CD14-positive monocyte (primary cell): Measurements from ENCODE around the gene HSP90AA1. TPM values are rescaled to one million over a fixed set of nuclear protein-coding genes. Genes with fewer than 3 reads are reported as not detected.
A peak's percentile ranks its signal among the peaks of the same experiment; 100 is the strongest.
"Not testable (repeated sequence)": the region's sequence is repeated elsewhere in the genome, so short reads cannot be mapped to it uniquely, and the experiment has no call there.

Experiments used
- DNase-seq, 3 donors: peaks; one replicate each; pipeline ENCODE4 v3.0.0-alpha.2; 2011 to 2022
- H2AFZ ChIP-seq: 2 replicates; pipeline ENCODE4 v1.6.0; 2012; ENCODE audit warnings: mild to moderate bottlenecking, low read depth, low read length, inconsistent platforms; ENCODE audit not compliant: insufficient read depth, poor library complexity, severe bottlenecking
- H3K27ac ChIP-seq, 2 donors: 1 replicate in 1 of 2; 2 replicates in 1 of 2; pipeline ENCODE4 v1.5.1; 2012 to 2013; ENCODE audit warnings: low read length in 2 of 2, control low read depth in 1 of 2, inconsistent platforms in 1 of 2, low read depth in 1 of 2, mild to moderate bottlenecking in 1 of 2
- H3K27me3 ChIP-seq, 2 donors: one replicate each; pipeline versions ENCODE4 v1.6.0 to v1.6.1; 2011 to 2013; ENCODE audit warnings: low read length in 2 of 2; ENCODE audit not compliant: control insufficient read depth in 2 of 2, insufficient read depth in 2 of 2
- H3K36me3 ChIP-seq, 2 donors: replicated peaks in 1 of 2; 1 replicate in 1 of 2; 2 replicates in 1 of 2; pipeline versions ENCODE4 v1.5.1 to v1.6.1; 2012 to 2013; ENCODE audit warnings: low read length in 2 of 2, control low read depth in 1 of 2, inconsistent platforms in 1 of 2, mild to moderate bottlenecking in 1 of 2; ENCODE audit not compliant: insufficient read depth in 2 of 2, control insufficient read depth in 1 of 2
- H3K4me1 ChIP-seq, 2 donors: 1 replicate in 1 of 2; 2 replicates in 1 of 2; pipeline versions ENCODE4 v1.5.1 to v1.6.1; 2012 to 2013; ENCODE audit warnings: low read length in 2 of 2, control low read depth in 1 of 2, inconsistent platforms in 1 of 2, mild to moderate bottlenecking in 1 of 2, moderate library complexity in 1 of 2; ENCODE audit not compliant: insufficient read depth in 2 of 2, control insufficient read depth in 1 of 2
- H3K4me2 ChIP-seq: replicated peaks from 2 replicates; pipeline ENCODE3; 2012; ENCODE audit warnings: low read length, moderate library complexity, mild to moderate bottlenecking; ENCODE audit not compliant: poor library complexity, severe bottlenecking; ENCODE audit errors: extremely low read depth
- H3K4me3 ChIP-seq, 3 experiments: fragments of 200-600 bp in 1 of 3; sonication (generic) in 1 of 3; replicated peaks in 1 of 3; 1 replicate in 2 of 3; 2 replicates in 1 of 3; pipeline ENCODE4 v1.5.1; 2011 to 2013; ENCODE audit warnings: low read length in 3 of 3, mild to moderate bottlenecking in 3 of 3, control low read depth in 2 of 3, low read depth in 2 of 3, inconsistent platforms in 1 of 3, moderate library complexity in 1 of 3
- H3K79me2 ChIP-seq: 2 replicates; pipeline ENCODE4 v1.6.0; 2012; ENCODE audit warnings: mild to moderate bottlenecking, control low read depth, inconsistent platforms, low read length, moderate library complexity; ENCODE audit not compliant: insufficient read depth
- H3K9ac ChIP-seq: 2 replicates; pipeline ENCODE4 v1.6.0; 2017; ENCODE audit warnings: low read length, mild to moderate bottlenecking; ENCODE audit not compliant: insufficient read depth, poor library complexity, severe bottlenecking
- H3K9me3 ChIP-seq, 2 donors: replicated peaks in 1 of 2; 1 replicate in 1 of 2; 2 replicates in 1 of 2; pipeline versions ENCODE4 v1.5.1 to v1.6.1; 2012 to 2013; ENCODE audit warnings: low read length in 2 of 2, control low read depth in 1 of 2; ENCODE audit not compliant: control insufficient read depth in 1 of 2, insufficient read depth in 1 of 2
- H4K20me1 ChIP-seq: 2 replicates; pipeline ENCODE4 v1.6.0; 2012; ENCODE audit warnings: mild to moderate bottlenecking, low read length, control low read depth, moderate library complexity; ENCODE audit not compliant: insufficient read depth
- H3K27ac Mint-ChIP-seq, 7 donors: one replicate each; pipeline ENCODE4 v1.8.0; 2020; ENCODE audit warnings: mild to moderate bottlenecking in 7 of 7, mixed read lengths in 7 of 7, moderate library complexity in 6 of 7, inconsistent platforms in 2 of 7
- H3K27me3 Mint-ChIP-seq, 3 donors: one replicate each; pipeline ENCODE4 v1.8.0; 2021 to 2022; ENCODE audit warnings: low read depth in 3 of 3, mild to moderate bottlenecking in 3 of 3, mixed read lengths in 3 of 3, moderate library complexity in 3 of 3, inconsistent platforms in 1 of 3
- H3K36me3 Mint-ChIP-seq, 2 donors: one replicate each; pipeline ENCODE4 v1.8.0; 2020; ENCODE audit warnings: mixed read lengths in 2 of 2, inconsistent platforms in 1 of 2, mild to moderate bottlenecking in 1 of 2
- H3K4me1 Mint-ChIP-seq: one replicate; pipeline ENCODE4 v1.8.0; 2020; ENCODE audit warnings: mild to moderate bottlenecking, mixed read lengths
- H3K4me3 Mint-ChIP-seq, 2 donors: one replicate each; pipeline ENCODE4 v1.8.0; 2020; ENCODE audit warnings: mild to moderate bottlenecking in 2 of 2, mixed read lengths in 2 of 2, moderate library complexity in 1 of 2
- H3K9me3 Mint-ChIP-seq, 7 donors: one replicate each; pipeline ENCODE4 v1.8.0; 2020 to 2022; ENCODE audit warnings: mixed read lengths in 7 of 7, mild to moderate bottlenecking in 6 of 7, moderate library complexity in 6 of 7, inconsistent platforms in 2 of 7
- CTCF ChIP-seq: fragments of 200-600 bp; IDR thresholded peaks from one replicate; pipeline ENCODE4 v1.8.0; 2022; ENCODE audit warnings: antibody characterized with exemption, mild to moderate bottlenecking
- WGBS: methylation state at CpG from one replicate; pipeline ENCODE4 v1.1.5; 2013; ENCODE audit warnings: missing lambda C conversion rate; ENCODE audit not compliant: insufficient coverage; 5-methylcytosine and 5-hydroxymethylcytosine counted together
- intact Hi-C, 2 donors: fragments of 100-400 bp; cut with micrococcal nuclease; formaldehyde crosslinking; loops; one replicate each; pipeline versions ENCODE4 v1.15.0 to v1.15.1; 2023
- polyA minus RNA-seq: library from RNA; depleted of rRNA, polyadenylated mRNA; stranded (reverse); fragments of >200 nt; gene quantifications from 2 replicates; pipeline ENCODE4 v1.2.3, GENCODE V29; 2012
- polyA plus RNA-seq, 3 donors: library from polyadenylated mRNA; depleted of rRNA in 1 of 3; unstranded in 2 of 3; stranded (reverse) in 1 of 3; fragments of 300-500 nt in 2 of 3; fragments of >200 nt in 1 of 3; fragmentation: Illumina TruSeq in 2 of 3; gene quantifications; 1 replicate in 2 of 3; 2 replicates in 1 of 3; pipeline ENCODE4 v1.2.3, GENCODE V29; 2012 to 2021
- total RNA-seq, 12 experiments: library from RNA in 1 of 12; stranded (reverse) in 1 of 12; fragments of 120-200 nt in 1 of 12; gene quantifications; one replicate each; pipeline ENCODE4 v1.2.4 and lab custom pipeline; 2013 to 2026; ENCODE audit warnings: mixed read lengths in 6 of 12, inconsistent platforms in 1 of 12

HSP90AA1 gene
- total RNA-seq (2013), result 150 TPM
- polyA plus RNA-seq (100 to 1,000 TPM; 149 to 211 (median 180) TPM), polyA minus RNA-seq (55.8 and 94.1 TPM in 2 replicates), total RNA-seq (lab: John Stamatoyannopoulos, UW) (222 to 2,049 (median 538) reads per million in 11 experiments)

GRCh38 chr14:102086972-102087761 is at the start of gene HSP90AA1:
TSS of gene HSP90AA1 (minus strand) at chr14:102087044. CDS start at chr14:102086378, 666 bp downstream.
- Histone ChIP-seq H3K36me3 (peaks cover 35 to 37% of the 10 kb centered on the region in 2 donors), H3K9me3 (no peaks in the 10 kb centered on the region), H3K4me1 (peaks cover 25 to 47% of the 10 kb centered on the region in 2 donors), H4K20me1 (peaks cover 35% of the 10 kb centered on the region), H3K9ac (peak within 1 kb of the TSS; percentile 90), H3K27ac (peak within 1 kb of the TSS; percentile 83 to 91), H3K79me2 (peaks cover 51% of the 10 kb centered on the region), H2AFZ (peak within 1 kb of the TSS; percentile 94), H3K4me2 (peak within 1 kb of the TSS; percentile 91), H3K4me3 (peak within 1 kb of the TSS; percentile 68 to 88 (median 69)), H3K27me3 (no peaks in the 10 kb centered on the region)
- Mint-ChIP-seq H3K9me3 (peaks cover 0 to 5% (median 0%) of the 10 kb centered on the region in 7 donors), H3K27me3 (peaks cover 4 to 6% (median 5%) of the 10 kb centered on the region in 3 donors), H3K4me1 (peaks cover 54% of the 10 kb centered on the region), H3K27ac (peak within 1 kb of the TSS; percentile 89 to 97 (median 95)), H3K36me3 (peaks cover 41 to 42% of the 10 kb centered on the region in 2 donors), H3K4me3 (peak within 1 kb of the TSS; percentile 94 to 95)
- no peak for TF ChIP-seq CTCF
- DNase-seq, result peak; percentile 89 to 93 (median 92)
- WGBS, result under 1% methylated on average over 97 of the region's 106 CpGs
- intact Hi-C loops, result loop anchor here in 1 of 2 donors (5.0 kb wide), 3 partner anchors 50 to 275 kb away; partner anchors contain the start of genes CINP, TECPR2, WDR20 and ZNF839

GRCh38 chr14:102135456-102135855 is 48.6 kb upstream of the HSP90AA1 start:
- not testable (repeated sequence) for H3K27ac Mint-ChIP-seq, H3K9me3 Mint-ChIP-seq, H2AFZ ChIP-seq, H3K4me1 Mint-ChIP-seq, H3K4me3 Mint-ChIP-seq, DNase-seq, H3K27ac ChIP-seq, H3K9ac ChIP-seq, H3K4me3 ChIP-seq, H3K9me3 ChIP-seq, H3K36me3 ChIP-seq, H3K4me2 ChIP-seq, H3K79me2 ChIP-seq, H4K20me1 ChIP-seq, H3K36me3 Mint-ChIP-seq, H3K27me3 ChIP-seq
- intact Hi-C loops, result loop anchor here (5.0 to 10.0 kb wide), 3 partner anchors 48 to 189 kb away; partner anchors contain the start of genes HSP90AA1 (in 1 of the 2) and ZNF839 (in 1 of the 2)
- 100% methylated on average over 14 of the region's 30 CpGs for WGBS
- H3K27me3 Mint-ChIP-seq, result peaks cover 4 to 17% (median 11%) of the 10 kb centered on the region in 3 donors
- peaks cover 6 to 10% of the 10 kb centered on the region in 2 donors for H3K4me1 ChIP-seq

GRCh38 chr14:102134719-102135118 is 47.9 kb upstream of the HSP90AA1 start:
- not testable (repeated sequence) for H3K27me3 ChIP-seq, DNase-seq, H3K27ac Mint-ChIP-seq, H3K4me3 ChIP-seq, H3K4me3 Mint-ChIP-seq, H2AFZ ChIP-seq, H3K9me3 Mint-ChIP-seq, H3K4me1 Mint-ChIP-seq, H3K9ac ChIP-seq, H4K20me1 ChIP-seq, H3K4me1 ChIP-seq, H3K9me3 ChIP-seq, H3K79me2 ChIP-seq, H3K27ac ChIP-seq, H3K36me3 ChIP-seq, H3K4me2 ChIP-seq, H3K36me3 Mint-ChIP-seq
- WGBS, result 100% methylated on average over 2 of the region's 10 CpGs
- intact Hi-C loops, result loop anchor here (5.0 to 10.0 kb wide), 3 partner anchors 47 to 190 kb away; partner anchors contain the start of genes HSP90AA1 (in 1 of the 2) and ZNF839 (in 1 of the 2)
- peaks cover 4 to 17% (median 11%) of the 10 kb centered on the region in 3 donors for H3K27me3 Mint-ChIP-seq
